Activated T-helper 1 cell treated with Interleukin-2 at 50 U/mL for 16 hours (primary cell): ENCODE data around the gene CNOT2.
"Not testable (repeated sequence)": the region's sequence is repeated elsewhere in the genome, so short reads cannot be mapped to it uniquely, and the experiment has no call there.

Experiments
- DNase-seq: peaks from one replicate; pipeline ENCODE4 v3.0.0-alpha.2; 2020; ENCODE audit warnings: low read depth

CNOT2 gene

DNA sequence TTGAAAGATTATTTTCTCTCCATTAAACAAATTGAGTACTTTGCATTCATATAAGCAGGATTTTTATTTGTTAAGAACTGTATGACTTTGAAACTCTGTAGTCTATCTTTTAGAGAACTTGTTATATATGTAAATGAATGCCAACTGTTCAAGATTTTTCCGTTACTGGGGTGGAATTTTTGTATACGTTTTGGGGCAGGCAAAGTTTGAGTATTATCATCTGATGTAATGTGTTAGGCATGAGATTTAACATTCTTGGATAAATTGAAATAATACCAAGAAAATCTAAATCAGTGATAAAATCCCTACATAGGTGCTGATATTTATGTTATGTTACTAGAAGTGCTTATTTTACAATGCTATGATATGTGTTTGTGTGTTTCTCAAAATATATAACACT lies 8.4 kb downstream of the CNOT2 start:
- DNase-seq: no peak

DNA sequence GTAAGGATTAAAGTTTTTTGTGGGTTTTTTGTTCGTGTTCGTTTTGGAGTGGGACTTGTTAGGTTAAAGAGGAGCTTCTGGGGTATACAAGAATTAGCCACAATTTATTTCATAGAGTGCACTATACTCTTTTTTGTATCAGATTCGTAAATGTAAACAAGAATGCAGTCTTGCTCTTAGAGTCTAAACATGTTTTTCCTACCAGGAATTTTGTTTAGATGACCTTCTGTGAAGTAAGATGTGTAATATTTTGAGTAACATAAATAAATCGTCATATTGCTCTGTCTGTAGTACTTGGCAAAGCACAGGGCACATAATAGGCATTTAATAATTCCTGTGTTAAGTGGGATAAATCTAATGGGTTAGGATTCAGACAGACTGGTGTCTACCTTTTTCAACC lies 9.6 kb downstream of the CNOT2 start:
- no peak for DNase-seq

DNA sequence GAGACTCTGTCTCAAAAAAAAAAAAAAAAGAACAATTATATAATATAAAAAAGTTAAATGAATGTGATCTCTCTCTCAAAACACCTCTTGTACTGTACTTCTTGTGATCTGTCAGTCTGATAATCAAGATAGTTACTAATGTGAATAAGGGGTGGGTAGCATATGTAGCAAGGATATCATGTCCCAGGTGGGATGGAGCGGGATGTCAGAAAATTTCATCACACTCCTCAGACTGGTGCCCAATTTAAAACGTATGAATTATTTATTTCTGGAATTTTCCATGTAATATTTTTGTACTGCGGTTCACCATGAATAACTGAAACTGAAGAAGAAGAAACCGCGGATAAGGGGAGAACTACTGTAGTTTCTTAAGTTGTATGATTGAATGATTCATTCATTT lies 11.0 kb downstream of the CNOT2 start:
- no peak for DNase-seq

DNA sequence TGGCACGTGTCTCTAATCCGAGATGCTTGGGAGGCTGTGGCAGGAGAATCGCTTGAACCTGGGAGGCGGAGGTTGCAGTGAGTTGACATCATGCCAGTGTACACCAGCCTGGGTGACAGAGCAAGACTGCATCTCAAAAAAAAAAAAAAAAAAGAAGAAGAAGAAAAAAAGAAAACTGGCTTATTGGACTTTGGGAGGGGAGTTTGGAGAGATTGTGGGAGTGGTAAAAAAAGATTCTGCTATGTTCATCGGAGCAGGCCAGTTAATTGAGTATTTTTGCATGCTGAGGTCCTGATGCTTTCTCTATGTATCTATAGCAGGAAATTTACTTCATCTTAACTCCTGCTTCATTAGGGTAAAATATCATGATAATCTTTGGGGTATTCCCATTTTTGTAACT lies 11.6 kb downstream of the CNOT2 start:
- DNase-seq: no peak

DNA sequence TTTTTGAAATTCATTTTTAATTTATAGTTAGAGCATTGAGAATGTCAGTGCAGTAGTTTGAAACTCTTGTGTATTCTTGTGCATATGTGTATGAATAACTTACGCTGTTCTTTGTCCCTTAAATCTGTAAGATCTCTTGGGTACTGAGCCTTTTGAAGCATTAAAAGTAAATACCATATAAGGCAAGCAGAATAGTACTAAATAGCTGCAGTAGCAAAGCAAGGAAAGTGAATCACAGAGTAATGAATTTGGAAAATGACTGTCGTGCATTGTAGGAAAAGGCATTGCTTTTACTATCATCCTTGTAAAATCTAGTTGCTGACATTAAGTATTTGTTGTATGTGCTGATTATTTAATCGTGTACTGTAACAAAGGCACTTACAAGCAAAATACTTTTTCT lies 12.1 kb downstream of the CNOT2 start:
- DNase-seq: no peak

DNA sequence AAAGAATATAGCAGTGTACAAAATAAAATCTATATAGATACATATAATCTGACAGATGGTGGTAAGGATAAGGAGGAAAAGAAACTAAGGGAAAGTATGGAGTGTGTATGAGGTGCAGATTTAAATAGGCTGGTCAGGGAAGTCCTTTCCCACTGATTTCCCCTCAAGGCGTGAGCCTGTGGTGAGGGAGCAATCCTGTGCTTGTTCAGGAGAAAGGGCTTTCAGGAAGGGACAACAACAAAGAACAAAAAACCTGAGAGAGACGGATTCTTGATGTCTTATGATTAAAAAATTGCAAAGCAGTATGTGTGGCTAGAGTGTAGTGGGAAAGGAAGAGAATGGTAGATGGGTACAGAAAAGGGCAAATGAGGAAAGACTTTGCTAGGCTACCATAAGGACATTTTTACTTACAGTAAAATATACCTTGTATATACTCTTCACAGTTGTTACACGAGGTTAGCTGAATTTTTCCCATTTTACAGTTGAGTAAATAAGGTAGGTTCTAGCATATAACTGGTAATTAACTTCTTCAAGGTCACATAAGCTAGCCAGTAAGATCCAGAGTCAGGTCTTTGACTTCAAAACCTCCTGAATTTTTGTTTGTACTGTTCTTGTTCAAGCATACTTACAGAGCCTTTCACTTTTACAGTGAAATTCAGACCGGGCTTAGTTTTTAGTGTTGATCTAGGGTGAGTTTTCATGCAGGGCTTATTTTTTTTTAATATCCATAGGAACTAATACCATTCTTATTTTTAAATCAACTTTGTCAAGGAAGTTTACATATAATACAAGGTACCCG lies 15.6 kb downstream of the CNOT2 start:
- no peak for DNase-seq

DNA sequence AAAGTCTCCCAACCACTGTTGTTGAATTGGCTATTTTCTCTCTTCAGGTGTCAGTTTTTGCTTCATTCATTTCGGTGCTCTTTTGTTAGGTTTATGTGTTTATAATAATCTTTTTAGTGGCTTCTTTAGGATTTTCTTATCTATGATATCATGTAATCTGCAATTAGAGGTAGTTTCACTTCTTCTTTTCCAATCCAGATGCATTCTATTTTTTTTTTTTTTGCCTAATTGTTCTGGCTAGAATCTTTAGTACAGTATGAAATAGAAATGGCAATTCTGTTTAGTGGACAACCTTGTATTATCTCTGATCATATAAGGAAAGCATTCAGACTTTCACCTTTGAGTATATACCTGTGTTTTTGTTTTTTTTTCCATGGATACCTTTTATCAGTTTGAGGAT lies 17.4 kb downstream of the CNOT2 start:
- DNase-seq: no peak

DNA sequence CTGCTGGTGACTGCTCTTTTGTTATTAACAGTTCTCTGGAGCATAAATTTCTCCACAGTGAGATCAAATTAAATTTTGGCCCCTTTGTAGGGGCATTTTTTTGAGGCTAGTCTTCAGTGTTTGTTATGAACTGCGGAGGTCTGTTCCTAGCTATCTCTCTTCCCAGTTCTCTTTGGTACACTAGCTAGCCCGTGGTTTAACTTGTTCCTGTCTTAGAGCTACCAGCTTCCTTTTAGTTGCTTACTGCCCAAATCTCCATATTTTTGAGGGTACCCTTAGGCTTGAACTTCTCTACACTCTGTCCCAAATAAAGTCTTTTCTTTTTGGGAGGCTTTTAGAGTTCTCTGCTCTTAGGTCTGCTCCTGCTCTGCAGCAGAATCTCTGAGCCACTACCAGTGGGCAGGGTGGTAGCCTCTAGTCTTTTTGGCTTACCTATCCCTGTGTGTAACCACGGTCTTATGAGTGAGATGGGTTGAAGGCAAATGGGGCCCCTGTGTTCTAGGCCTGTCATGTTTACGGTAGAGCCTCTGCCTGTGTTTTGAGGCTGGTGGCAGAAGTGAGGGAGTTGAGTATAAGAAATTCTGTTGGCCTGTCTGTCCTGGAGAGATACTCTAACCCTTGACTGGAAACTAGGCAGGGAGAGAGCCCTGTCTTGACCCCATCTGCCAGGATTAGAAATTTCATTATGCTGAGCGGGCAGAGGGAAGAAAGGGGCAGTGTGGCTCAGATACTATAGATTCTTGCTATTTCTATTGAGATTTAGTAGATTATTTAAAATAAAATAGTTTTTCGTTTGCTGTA lies 21.0 kb downstream of the CNOT2 start:
- DNase-seq: no peak

DNA sequence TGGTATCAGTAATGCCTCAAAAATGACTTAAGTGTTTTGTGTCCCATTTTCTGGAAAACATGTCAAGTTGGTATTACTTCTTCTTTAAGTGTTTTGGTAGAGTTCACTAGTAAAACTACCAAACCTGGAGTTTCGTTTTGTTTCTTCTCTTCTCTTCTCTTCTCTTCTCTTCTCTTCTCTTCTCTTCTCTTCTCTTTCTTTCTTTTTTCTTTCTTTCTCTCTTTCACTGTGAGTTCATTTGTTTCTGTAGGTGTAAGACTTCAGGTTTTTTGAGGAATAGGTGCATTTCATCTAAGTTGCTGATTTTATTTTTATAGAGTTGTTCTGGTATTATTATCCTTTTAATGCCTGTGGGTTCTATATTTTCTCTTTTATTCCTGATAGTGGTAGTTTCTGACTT lies 21.9 kb downstream of the CNOT2 start:
- DNase-seq: no peak

DNA sequence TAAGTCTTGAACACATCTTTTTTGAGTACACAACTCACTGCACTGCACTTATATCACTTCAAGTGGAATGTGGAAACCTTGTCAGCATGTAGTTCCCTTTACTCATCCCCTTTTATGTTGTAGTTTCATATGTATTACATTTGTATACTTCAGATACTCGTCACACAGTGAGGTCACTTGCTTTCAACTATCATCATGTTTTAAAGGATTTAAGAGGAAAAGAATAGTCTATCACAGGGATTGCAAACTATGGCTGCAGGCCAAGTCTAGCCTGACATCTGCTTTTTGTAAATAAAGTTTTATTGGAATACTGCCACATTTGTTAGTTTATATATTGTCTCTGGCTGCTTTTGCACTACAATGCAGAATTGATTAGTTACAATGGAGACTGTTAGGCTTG lies 24.3 kb downstream of the CNOT2 start:
- no peak for DNase-seq

DNA sequence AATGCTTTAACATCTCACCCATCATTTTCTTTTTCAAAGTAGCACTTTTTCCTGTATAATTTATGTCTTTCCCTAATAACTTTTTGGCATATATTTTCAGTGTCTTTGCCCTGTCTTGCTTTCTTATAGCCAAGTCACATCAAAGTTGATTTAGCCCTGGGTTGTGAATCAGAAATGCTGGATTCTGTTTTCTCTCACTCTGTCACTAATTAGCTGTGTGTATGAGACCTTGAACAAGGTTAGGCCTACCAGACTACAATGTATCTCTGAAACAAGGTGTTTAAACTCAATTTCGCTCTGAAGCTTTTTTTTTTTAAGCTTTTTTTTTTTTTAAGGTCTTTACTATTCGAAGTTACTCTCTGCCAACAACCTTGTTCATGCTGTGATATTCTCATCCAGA lies 25.7 kb downstream of the CNOT2 start:
- DNase-seq: no peak

DNA sequence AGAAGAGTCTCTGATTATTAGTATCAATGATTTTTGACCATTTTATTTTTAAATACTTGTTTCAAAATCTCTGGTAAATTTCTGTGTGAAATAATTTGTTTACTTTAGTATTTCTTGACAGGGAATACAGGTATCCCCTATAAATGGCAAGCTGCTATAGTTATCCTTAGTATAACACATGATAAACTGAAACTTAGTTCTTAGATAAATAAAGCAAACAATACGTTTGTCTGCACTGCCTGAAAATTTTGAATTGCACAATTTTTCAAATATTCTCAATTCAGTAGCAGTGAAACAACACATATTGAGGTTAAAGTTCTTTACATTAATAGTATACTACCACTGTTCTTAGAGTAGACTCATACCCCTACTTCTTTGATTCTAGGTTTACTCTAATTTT lies 26.9 kb downstream of the CNOT2 start:
- no peak for DNase-seq

DNA sequence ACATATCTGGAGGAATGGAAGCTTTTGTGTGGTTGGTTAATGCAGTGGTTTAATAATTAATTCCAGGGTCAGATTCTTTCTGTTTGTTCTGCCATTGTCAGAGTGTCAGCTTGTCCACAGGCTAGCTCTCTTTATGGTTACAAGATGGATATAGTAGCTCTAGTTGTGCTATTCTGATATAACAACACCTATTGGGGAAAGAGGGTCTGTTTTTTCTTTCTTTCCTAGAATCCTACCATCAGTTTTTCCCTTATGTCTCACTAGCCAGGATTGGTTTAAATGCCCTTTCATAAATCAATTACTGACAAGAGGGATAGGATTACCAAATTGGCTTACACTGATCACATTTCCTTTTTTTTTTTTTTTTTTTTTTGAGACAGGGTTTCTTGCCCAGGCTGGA lies 27.8 kb downstream of the CNOT2 start:
- no peak for DNase-seq

DNA sequence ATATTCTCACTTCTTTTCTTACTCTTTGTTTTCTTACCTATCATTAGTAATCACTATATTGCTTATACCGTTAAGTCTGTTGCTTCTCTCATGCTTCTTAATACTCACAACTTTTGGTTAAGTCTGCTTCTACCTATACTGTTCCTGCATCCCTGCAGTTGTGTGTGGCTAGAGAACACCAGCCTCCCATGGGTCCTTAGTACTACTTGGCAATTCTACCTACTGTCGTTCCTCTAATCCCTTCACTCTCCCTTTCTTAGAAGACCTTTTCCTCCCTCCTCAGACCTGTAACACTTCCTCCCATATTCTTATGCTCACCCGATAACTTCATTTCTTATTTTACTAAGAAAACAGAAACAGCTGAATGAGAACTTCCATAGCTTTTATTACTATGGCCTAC lies 29.3 kb downstream of the CNOT2 start:
- no peak for DNase-seq

DNA sequence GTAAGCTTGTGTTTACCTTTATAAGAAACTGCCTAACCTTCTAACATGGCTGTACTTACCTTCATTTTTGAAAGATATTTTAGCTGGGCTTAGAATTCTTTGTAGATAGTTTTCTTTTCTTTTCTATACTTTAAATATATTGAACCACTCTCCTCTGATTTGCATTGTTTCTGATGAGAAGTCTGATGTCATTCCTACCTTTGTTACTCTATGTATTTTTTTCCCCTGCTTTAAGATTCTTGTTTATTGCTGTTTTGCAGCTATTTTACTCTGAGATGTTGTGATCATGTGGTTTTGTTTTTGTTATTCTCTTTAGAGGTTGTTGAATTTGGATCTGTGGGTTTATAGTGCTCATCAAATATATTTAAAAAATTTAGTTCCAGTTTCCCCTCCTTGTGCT lies 31.8 kb downstream of the CNOT2 start:
- no peak for DNase-seq

DNA sequence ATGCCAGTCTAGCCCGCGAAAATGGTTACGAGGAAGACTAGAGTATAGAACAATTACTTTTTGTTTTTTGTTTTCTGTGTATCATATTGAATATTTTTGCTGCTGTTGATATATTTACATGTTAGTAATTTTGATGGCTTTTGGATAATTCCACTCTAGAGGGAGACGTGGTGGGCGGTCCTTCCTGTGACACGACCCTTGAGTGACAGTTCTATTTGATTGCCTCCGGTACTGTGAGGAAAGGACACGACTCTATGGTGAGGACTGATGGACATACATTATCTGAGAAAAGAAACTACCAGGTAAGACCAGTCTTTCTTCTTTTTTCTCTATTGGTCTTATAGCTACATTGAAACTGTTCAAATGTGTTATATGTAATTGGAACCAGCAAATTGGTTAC lies 34.7 kb downstream of the CNOT2 start:
- no peak for DNase-seq

DNA sequence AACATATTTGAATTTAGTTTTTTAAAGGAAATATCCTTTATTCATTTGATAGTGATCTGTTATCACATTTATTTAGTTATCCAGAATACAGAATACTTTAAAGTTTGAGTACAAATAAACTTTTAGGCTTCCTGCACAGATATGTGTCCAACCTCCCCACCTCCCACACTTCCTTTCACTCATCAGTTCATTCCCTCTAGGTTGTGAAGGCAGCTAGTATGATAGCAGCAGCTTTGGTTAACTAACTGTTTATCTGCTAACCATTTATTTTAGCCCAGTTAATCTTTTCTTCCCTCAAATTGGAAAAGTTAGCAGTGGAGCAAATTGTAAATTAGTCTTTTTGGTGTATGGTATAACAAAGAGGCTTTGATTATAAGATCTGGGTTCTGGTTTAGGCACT lies 35.7 kb downstream of the CNOT2 start:
- no peak for DNase-seq

DNA sequence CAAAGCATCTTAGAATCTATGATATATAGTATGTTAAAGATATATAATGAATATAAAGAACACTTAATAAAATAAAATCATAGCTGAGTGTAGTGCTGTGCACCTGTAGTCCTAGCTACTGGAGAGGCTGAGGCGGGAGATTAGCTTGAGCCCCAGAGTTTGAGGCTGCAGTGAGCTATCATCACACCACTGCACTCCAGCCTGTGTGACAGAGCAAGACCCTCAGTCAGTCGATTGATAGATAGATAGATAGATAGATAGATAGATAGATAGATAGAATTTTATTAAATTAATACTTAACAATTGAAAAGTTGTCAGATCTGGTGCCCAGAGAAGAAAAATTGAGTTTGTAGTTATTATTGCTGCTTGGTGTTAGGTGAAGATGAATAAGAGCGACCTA lies 40.0 kb downstream of the CNOT2 start:
- no peak for DNase-seq

DNA sequence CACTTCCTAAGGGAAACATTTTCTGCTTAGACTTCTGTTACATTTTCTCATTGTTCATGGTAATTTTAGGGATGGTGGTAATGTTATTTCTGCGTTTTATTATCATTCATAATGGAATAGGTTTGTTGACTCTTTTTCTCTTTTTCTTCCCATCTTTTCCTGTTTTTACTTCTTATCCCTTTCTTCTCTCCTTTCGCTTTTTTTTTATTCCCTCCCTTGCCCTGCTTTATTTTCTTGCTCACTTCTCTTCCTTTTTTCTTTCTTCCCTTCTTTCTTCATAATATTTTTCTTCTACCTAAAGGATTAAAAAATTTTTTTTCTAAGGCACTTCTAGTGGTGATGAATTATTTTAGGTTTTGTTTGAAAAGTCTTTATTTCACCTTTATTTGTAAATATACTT lies 45.6 kb downstream of the CNOT2 start:
- no peak for DNase-seq

DNA sequence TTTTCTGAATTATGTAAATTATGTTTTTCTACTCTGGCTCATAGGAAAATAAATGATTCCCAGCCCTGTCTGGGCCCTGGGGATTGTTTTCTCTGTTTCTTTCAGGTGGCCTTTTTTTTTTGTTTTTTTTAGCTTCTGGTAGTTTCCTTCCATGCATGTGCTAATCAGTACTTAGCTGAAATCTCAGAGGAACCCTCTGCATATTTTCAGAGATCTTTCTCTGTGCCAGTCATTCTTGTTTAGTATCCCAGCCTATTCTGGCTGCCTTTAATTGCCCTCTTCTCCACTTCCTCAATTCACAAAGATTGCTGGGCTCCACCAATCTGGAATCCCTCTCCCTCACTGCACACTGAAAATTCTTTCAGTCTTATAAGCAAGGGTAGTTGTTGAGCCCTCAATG lies 46.9 kb downstream of the CNOT2 start:
- no peak for DNase-seq

DNA sequence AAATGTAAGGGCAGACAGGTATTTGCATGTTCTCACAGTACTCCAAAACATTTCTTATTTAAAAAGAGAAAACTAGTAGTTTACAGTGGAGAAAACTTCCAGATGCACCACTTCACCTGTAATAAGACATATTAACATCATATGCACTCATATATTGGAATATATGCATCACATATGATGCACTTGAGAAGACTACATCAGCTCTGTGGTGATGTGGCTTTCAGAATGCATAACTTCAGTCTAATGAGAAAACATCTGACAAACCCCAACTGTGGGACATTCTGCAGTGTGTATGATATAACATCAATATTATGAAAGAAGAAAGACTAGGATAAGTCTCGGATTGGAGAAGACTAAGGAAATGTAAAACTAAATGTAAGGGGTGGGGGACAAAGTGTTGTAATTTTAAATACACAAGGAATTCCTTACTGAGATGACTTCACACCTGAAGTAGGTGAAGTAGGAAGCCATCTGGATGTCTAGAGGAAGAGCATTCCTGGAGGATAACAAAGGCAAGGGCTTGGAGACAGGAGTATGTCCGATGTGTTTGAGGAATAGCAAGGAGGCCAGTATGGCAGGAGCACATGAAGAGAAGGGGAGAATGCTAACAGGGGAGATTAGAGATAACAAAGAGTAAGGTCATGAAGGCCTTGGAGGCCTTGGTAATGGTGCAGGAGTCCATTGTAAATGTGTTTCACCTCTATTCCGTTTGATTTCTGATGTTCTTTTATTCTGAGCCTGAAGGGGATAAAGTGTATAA lies 49.0 kb downstream of the CNOT2 start:
- no peak for DNase-seq

DNA sequence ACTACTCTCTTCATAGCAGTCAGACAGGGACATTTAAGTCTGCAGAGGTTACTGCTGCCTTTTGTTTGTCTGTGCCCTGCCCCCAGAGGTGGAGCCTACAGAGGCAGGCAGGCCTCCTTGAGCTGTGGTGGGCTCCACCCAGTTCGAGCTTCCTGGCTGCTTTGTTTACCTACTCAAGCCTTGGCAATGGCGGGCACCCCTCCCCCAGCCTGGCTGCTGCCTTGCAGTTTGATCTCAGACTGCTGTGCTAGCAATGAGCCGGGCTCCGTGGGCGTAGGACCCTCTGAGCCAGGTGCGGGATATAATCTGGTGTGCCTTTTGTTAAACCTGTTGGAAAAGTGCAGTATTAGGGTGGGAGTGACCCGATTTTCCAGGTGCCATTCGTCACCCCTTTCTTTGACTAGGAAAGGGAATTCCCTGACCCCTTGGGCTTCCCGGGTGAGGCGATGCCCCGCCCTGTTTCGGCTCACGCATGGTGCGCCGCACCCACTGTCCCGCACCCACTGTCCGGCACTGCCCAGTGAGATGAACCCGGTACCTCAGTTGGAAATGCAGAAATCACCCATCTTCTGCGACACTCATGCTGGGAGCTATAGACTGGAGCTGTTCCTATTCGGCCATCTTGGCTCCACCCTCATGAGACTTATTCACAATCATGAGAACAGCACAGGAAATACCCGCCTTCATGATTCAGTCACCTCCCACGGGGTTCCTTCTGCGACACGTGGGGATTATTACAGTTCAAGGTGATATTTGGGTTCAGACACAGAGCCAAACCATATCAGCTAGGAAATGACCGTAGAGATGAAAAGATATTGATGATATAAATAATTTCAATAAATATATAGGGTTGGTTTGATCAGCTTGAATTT lies 61.7 kb downstream of the CNOT2 start:
- DNase-seq: not testable (repeated sequence)
